Measurements from ENCODE around the gene ABCB11.

ABCB11 gene

GRCh38 chr2:169027234-169027633, 3.9 kb downstream of the ABCB11 start:
- no peak for TF ChIP-seq CTCF (IDR thresholded peaks at IDR 0.05; ENCODE audit: insufficient read depth, low read depth, low read length, missing control alignments)
- H3K4me3 ChIP-seq (ENCODE audit: low read depth, low read length): no peak overlapping the region
- no peak for DNase-seq (ENCODE audit: low read depth)

GRCh38 chr2:169026056-169026455, 5.1 kb downstream of the ABCB11 start:
- no peak for DNase-seq (ENCODE audit: low read depth)
- no peak for TF ChIP-seq CTCF (IDR thresholded peaks at IDR 0.05; ENCODE audit: insufficient read depth, low read depth, low read length, missing control alignments)
- no peak overlapping the region for H3K4me3 ChIP-seq (ENCODE audit: low read depth, low read length)

- no peak overlapping the region for H3K4me3 ChIP-seq (ENCODE audit: low read depth, low read length)
- DNase-seq (ENCODE audit: low read depth): no peak
- no peak for TF ChIP-seq CTCF (IDR thresholded peaks at IDR 0.05; ENCODE audit: insufficient read depth, low read depth, low read length, missing control alignments)
Observed at GRCh38 chr2:169023161-169023560, 8.0 kb downstream of the ABCB11 start.

GRCh38 chr2:169018390-169018789, 12.7 kb downstream of the ABCB11 start:
- no peak for DNase-seq (ENCODE audit: low read depth)
- TF ChIP-seq CTCF (IDR thresholded peaks at IDR 0.05; ENCODE audit: insufficient read depth, low read depth, low read length, missing control alignments): no peak
- no peak overlapping the region for H3K4me3 ChIP-seq (ENCODE audit: low read depth, low read length)

GRCh38 chr2:169015943-169016342, 15.2 kb downstream of the ABCB11 start:
- H3K4me3 ChIP-seq (ENCODE audit: low read depth, low read length): no peak overlapping the region
- no peak for TF ChIP-seq CTCF (IDR thresholded peaks at IDR 0.05; ENCODE audit: insufficient read depth, low read depth, low read length, missing control alignments)
- DNase-seq (ENCODE audit: low read depth): no peak

- no peak for DNase-seq (ENCODE audit: low read depth)
- no peak overlapping the region for H3K4me3 ChIP-seq (ENCODE audit: low read depth, low read length)
- TF ChIP-seq CTCF (IDR thresholded peaks at IDR 0.05; ENCODE audit: insufficient read depth, low read depth, low read length, missing control alignments): no peak
Observed at GRCh38 chr2:169014780-169015179, 16.3 kb downstream of the ABCB11 start.

GRCh38 chr2:169013628-169014026, 17.5 kb downstream of the ABCB11 start:
- DNase-seq (ENCODE audit: low read depth): no peak
- no peak overlapping the region for H3K4me3 ChIP-seq (ENCODE audit: low read depth, low read length)
- TF ChIP-seq CTCF (IDR thresholded peaks at IDR 0.05; ENCODE audit: insufficient read depth, low read depth, low read length, missing control alignments): no peak
